GM21576 (cell line): Measurements from ENCODE around the gene ST3GAL2.
"Not testable (repeated sequence)": the region's sequence is repeated elsewhere in the genome, so short reads cannot be mapped to it uniquely, and the experiment has no call there.

Experiments used
- ATAC-seq: cut with Tn5 transposase; IDR thresholded peaks from one replicate; pipeline ENCODE4 v1.9.1; 2021; ENCODE audit warnings: mild to moderate bottlenecking, moderate library complexity; ENCODE audit not compliant: unreplicated experiment

ST3GAL2 gene

GRCh38 chr16:70468776-70469525 lies 30.1 kb upstream of the ST3GAL2 start:
- no peak for ATAC-seq

GRCh38 chr16:70467608-70468007 lies 28.7 kb upstream of the ST3GAL2 start:
- ATAC-seq: no peak

- no peak for ATAC-seq
Measured at GRCh38 chr16:70467113-70467512, 28.2 kb upstream of the ST3GAL2 start.

- ATAC-seq: no peak
Measured at GRCh38 chr16:70466805-70467076, 27.8 kb upstream of the ST3GAL2 start.

- no peak for ATAC-seq
Measured at GRCh38 chr16:70465999-70466804, 27.3 kb upstream of the ST3GAL2 start.

- ATAC-seq: no peak
Measured at GRCh38 chr16:70463235-70463634, 24.3 kb upstream of the ST3GAL2 start.

- no peak for ATAC-seq
Measured at GRCh38 chr16:70460737-70461261, 21.9 kb upstream of the ST3GAL2 start.

GRCh38 chr16:70457446-70458166 lies 18.7 kb upstream of the ST3GAL2 start:
- no peak for ATAC-seq

GRCh38 chr16:70455910-70456309 lies 17.0 kb upstream of the ST3GAL2 start:
- ATAC-seq: no peak

- ATAC-seq: peak; percentile 85
Measured at GRCh38 chr16:70454222-70455034, 15.5 kb upstream of the ST3GAL2 start, which contains the start of gene FCSK. Gene FCSK (plus strand): TSS chr16:70454595. CDS start chr16:70463191, 8,596 bp downstream.

- peak; percentile 18 for ATAC-seq
Measured at GRCh38 chr16:70453892-70454221, 15.0 kb upstream of the ST3GAL2 start.

- no peak for ATAC-seq
Measured at GRCh38 chr16:70453117-70453891, 14.4 kb upstream of the ST3GAL2 start.

GRCh38 chr16:70451004-70451340 lies 12.1 kb upstream of the ST3GAL2 start:
- not testable (repeated sequence) for ATAC-seq

GRCh38 chr16:70450142-70451003 lies 11.5 kb upstream of the ST3GAL2 start:
- ATAC-seq: not testable (repeated sequence)

- no peak for ATAC-seq
Measured at GRCh38 chr16:70448075-70448474, 9.2 kb upstream of the ST3GAL2 start.

GRCh38 chr16:70444249-70445063 lies 5.6 kb upstream of the ST3GAL2 start:
- no peak for ATAC-seq

GRCh38 chr16:70442344-70442743 lies 3.4 kb upstream of the ST3GAL2 start:
- ATAC-seq: no peak

- no peak for ATAC-seq
Measured at GRCh38 chr16:70441406-70441990, 2.6 kb upstream of the ST3GAL2 start.
